Left colon (tissue), 2 donors: ENCODE results near the gene SLC20A1. TPM values are rescaled to one million over a fixed set of nuclear protein-coding genes. Genes with fewer than 3 reads are reported as not detected.
"Not testable (repeated sequence)": the region's sequence is repeated elsewhere in the genome, so short reads cannot be mapped to it uniquely, and the experiment has no call there.

ENCODE experiments used
- ATAC-seq: fragments of 200-7000 bp; cut with Tn5 transposase; one replicate; pipeline ENCODE4 v1.9.1; 2020; ENCODE audit warnings: mild to moderate bottlenecking, moderate library complexity
- DNase-seq, 2 donors: peaks; one replicate each; pipeline ENCODE4 v3.0.0-alpha.2; 2020
- intact Hi-C, 2 donors: fragments of 100-400 bp; cut with DNase I in 1 of 2; cut with micrococcal nuclease in 1 of 2; formaldehyde crosslinking; loops; one replicate each; pipeline versions ENCODE4 v1.11.2 to v1.14.0; 2022; cut with DNase I, micrococcal nuclease
- total RNA-seq, 2 donors: library from RNA; stranded (reverse); fragmentation: NEBNext Ultra II Directional; extraction: Animal tissue kit (Norgen Biotek cat#: 25700); gene quantifications; one replicate each; pipeline ENCODE4 v1.2.1, GENCODE V29; 2021
- donor health status: DM: no; HTN: no; CAD: no.
- donor health status: DM: yes; HTN: yes; CAD: no.

SLC20A1 gene
- total RNA-seq, 2 donors from 2014 or later: 61.6 to 128 TPM

DNA sequence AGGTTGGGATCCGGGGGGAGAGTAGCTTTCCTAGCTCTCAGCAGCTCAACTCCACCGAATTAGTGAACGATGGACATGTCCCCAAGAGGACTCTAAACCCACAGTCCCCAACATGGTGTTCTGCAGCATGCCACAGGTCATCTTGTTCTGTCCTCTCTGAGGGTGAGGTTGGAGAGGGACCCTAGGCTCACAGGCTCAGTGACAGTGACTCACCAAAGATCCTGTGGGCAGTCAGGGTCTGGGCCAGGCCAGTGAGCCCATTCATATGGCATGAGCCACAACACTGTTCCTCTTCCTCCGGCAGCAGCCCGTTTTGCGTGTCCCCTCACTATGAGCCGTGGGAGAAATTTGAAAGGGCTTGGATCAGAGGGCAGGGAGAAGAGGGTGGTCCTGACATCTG, 2.8 kb upstream of the SLC20A1 start:
- ATAC-seq: no peak
- intact Hi-C loops: no loop called here

DNA sequence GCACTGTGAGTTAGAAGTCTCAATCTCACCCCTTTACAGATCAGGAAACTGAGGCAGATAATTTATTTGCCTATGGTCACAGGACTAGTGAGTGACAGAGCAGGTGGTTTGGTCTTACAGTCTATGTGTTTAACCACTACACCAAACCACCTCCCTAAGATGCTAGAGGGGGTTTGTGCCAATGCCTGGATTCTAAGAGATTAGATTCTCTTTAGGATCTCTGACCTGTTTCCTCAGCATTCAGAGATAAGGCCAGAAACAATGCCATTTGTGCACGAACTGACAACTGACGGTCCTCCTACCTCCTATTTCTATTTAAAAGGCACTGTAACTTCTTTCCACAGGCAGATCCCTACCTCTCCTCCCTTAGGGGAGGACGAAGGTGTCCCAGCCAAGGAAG, 2.3 kb upstream of the SLC20A1 start:
- intact Hi-C loops: no loop called here
- ATAC-seq (no peak), DNase-seq (no peak)

More for the DNA sequence above, 2.8 kb upstream of the SLC20A1 start:
- DNase-seq: no peak

DNA sequence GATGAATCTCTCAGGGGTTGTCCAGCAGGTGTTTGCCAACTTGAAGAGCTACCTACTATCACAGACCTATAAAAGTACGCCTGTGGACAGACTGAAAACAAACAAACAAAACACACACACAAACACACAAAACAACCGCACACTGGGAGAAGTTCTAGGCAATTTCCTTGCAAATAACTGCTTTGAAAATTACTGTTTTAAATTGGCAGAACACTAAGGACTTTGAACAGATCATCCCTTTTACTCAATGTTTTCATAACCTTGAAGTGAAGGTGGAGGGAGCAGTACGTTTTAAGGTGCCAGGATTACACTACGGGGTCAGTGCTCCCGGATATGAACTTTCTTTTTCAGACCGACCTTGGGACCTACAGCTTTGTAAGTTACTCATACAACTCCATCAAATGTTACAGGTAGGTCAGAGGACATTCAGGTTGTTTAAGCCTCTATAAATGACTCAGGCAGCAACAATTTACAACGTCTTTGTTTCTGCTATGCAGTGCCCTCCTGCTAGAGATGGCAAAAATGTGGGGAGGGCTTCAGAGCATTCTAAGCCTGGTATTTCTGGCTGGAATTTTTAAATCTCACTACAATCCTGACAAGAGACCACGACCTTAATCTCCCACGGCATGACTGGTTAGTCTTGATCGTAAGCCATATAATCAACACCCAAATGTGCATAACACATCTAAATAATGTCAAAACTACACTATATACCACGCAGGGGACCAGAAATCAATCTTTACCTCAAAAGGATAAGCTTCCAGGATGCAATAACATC, 1.4 kb upstream of the SLC20A1 start:
- DNase-seq (peak; percentile 34 to 73), ATAC-seq (peak; percentile 62)
- intact Hi-C loops: no loop called here

DNA sequence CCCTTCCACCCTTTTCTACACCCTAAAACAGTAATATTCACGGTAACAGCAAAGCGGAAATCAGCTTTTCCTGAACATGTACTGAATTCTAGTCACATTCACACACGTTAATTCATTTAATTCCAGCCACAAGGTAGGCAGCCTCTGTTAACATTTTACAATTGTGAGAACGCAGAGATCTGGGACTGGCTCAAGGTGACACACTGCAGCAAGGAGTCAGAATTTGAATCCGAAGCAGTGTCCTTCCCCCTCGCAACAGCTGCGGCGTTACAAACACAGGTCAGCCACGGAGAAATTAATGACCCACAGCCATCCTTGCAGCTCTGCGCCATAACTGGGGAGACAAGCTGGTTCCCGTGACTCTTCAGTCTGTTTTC, 818 bp upstream of the SLC20A1 start:
- intact Hi-C loops: no loop called here
- DNase-seq: no peak
- no peak for ATAC-seq

DNA sequence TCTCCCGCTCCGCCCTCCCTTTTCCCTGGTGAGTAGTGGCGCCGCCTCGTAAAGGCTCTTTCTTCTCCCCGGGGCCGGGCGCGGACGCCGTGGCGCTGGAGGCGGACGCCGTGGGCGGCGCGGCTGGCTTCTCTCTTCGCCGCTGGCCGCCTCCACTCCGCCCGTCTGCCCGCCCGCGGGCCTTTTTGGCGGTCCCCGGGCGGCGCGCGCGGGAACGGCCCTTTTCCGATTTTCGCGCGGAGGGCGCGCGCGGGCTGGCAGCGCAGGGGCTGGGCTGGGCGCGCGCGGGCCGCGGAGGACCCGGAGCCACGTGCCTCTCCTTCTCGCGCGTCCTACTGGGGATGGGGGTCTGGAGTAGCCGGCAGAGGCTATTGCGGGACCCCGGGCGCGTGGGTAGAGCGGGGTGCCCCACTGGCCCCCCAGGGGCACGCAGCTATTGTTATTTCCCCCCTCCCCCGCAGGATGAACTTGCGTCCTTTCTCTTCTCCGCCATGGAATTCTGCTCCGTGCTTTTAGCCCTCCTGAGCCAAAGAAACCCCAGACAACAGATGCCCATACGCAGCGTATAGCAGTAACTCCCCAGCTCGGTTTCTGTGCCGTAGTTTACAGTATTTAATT, 472 bp downstream of the SLC20A1 start:
- no peak for DNase-seq
- intact Hi-C loops: no loop called here
- ATAC-seq: peak; percentile 21

DNA sequence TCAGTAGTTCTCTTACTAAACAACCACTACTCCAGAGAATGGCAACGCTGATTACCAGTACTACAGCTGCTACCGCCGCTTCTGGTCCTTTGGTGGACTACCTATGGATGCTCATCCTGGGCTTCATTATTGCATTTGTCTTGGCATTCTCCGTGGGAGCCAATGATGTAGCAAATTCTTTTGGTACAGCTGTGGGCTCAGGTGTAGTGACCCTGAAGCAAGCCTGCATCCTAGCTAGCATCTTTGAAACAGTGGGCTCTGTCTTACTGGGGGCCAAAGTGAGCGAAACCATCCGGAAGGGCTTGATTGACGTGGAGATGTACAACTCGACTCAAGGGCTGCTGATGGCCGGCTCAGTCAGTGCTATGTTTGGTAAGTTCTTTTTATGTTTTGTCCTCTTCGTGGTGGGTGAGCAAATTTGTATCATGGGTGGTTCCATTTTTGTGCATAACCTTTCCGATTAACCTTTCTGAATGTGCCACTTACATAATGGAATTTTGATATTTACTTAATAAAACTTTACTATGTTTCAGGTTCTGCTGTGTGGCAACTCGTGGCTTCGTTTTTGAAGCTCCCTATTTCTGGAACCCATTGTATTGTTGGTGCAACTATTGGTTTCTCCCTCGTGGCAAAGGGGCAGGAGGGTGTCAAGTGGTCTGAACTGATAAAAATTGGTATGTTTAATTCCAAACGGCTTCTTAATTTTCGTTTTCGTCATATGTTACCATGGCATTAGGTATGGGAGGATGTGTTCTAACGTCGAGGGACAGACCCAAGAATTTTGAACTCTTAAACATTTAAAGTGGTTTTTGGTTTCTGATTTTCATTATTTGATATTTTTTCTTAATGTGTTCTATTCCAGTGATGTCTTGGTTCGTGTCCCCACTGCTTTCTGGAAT, 1.3 kb downstream of the SLC20A1 start:
- intact Hi-C loops: no loop called here
- DNase-seq (no peak), ATAC-seq (no peak)

DNA sequence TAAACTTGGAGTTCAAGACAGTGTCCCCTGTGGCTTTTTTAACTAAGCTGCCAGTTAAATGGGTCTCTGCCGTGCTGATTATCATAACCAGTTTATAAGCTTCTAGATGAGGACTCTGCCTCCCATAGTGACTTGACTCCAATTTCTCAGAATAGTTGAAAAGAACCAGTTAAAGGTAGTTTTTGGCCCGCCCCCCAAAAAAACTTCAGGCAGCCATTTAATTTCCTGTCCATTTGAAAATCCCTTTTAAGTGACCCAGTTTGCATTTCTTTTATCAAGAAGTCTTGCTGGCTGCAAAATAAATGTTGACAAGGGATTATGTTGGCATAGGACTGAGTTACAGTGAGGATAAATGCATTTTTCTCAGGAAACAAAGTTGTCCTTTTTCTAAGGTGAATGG, 2.3 kb downstream of the SLC20A1 start:
- ATAC-seq (no peak), DNase-seq (no peak)
- intact Hi-C loops: no loop called here

DNA sequence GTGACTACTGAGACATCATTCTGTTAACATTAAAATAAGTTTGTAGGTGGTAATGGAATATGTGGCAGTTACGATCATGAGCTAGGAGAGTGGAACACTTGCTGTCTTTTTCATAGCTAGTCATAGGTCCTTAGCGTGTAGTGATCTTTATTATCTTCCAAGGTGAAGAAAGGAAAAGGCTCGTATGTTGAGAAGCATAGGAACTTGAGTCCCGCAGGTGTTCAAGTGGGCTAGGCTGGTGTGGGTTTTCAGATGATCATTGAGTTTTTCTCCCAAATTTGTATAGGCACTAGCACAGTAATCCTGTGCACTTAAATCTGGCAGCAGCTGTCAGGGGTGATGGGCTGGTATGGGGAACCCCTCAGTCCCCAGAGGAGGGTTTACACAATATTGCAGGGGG, 10.9 kb downstream of the SLC20A1 start:
- intact Hi-C loops: no loop called here
- ATAC-seq (no peak), DNase-seq (no peak)

DNA sequence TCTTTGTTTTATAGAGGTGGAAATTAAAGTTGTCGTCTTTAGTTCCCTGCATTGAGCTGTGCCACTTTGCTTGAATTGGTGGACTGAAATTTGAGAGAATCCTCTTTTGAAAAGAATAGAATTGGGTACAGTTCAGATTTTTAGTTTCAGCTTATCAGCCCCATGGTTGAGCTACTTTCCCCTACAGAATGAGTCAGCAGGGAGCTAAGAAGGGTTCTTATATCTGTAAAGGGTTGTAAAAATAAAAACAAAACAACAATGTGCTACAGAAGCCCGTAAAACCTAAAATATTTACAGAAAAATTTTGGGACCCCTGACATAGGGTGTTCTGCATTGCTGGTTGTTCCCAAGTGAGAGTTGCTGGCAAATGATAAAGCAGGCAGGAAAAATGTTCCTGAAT, 12.6 kb downstream of the SLC20A1 start:
- intact Hi-C loops: no loop called here
- DNase-seq (no peak), ATAC-seq (no peak)

DNA sequence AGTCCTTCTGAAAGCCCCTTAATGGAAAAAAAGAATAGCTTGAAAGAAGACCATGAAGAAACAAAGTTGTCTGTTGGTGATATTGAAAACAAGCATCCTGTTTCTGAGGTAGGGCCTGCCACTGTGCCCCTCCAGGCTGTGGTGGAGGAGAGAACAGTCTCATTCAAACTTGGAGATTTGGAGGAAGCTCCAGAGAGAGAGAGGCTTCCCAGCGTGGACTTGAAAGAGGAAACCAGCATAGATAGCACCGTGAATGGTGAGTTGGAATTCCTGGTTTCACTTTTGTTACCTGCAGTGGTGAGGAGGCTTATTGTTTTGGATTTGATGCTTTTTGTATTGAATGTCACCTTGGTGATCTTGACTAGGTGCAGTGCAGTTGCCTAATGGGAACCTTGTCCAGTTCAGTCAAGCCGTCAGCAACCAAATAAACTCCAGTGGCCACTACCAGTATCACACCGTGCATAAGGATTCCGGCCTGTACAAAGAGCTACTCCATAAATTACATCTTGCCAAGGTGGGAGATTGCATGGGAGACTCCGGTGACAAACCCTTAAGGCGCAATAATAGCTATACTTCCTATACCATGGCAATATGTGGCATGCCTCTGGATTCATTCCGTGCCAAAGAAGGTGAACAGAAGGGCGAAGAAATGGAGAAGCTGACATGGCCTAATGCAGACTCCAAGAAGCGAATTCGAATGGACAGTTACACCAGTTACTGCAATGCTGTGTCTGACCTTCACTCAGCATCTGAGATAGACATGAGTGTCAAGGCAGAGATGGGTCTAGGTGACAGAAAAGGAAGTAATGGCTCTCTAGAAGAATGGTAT, 13.3 kb downstream of the SLC20A1 start:
- DNase-seq (no peak), ATAC-seq (peak; percentile 16)
- intact Hi-C loops: no loop called here

DNA sequence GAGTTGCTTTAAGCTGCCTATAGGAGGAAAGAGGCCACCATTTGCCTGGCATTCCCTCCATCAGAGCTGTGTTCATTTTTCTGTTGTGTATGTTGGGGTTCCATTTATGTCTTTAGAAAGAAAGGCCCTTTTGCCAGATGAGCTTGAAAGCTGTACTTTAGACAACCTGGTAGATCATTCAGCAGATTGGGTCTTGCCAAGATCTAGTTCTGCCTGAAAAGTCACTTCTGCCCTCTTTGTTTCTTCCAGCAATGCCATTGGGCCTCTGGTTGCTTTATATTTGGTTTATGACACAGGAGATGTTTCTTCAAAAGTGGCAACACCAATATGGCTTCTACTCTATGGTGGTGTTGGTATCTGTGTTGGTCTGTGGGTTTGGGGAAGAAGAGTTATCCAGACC, 14.4 kb downstream of the SLC20A1 start:
- intact Hi-C loops: no loop called here
- ATAC-seq (no peak), DNase-seq (no peak)

DNA sequence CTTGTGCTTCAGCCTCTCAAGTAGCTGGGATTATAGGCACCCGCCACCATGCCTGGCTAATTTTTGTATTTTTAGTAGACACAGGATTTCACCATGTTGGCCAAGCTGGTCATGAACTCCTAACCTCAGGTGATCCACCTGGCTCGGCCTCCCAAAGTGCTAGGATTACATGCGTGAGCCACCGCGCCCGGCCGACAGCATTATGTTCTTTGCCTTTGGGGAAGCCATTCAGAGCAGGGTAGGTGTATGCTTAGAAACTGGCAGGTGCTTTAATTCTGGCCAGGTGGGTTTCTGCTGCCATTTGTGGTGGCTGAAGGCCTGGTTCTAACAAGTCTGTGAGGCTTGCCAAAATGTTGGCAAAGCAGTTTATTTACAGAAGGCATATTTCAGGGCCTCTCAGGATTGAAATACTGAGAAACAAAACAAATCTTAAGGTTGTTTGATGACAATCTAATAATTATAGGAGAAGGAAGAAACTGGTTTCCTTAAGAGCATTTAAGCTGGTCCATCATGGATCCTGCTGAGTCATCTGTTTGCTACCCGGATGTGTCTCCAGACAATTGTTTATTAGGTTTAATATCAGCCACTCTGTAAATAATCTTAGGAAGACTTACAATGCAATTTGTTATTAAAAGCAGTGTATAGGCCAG, 16.0 kb downstream of the SLC20A1 start:
- intact Hi-C loops: no loop called here
- ATAC-seq: no peak
- no peak for DNase-seq

DNA sequence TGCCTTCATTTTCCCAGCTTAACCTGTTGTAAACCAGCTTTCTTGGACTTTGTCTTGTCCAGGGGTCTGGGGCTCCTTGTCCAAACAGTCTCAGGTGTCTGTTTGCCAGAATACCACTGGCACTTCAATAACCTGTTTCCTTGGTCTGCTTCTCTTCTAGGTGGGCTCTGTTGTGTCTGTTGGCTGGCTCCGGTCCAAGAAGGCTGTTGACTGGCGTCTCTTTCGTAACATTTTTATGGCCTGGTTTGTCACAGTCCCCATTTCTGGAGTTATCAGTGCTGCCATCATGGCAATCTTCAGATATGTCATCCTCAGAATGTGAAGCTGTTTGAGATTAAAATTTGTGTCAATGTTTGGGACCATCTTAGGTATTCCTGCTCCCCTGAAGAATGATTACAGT, 17.0 kb downstream of the SLC20A1 start:
- intact Hi-C loops: no loop called here
- DNase-seq (no peak), ATAC-seq (no peak)

DNA sequence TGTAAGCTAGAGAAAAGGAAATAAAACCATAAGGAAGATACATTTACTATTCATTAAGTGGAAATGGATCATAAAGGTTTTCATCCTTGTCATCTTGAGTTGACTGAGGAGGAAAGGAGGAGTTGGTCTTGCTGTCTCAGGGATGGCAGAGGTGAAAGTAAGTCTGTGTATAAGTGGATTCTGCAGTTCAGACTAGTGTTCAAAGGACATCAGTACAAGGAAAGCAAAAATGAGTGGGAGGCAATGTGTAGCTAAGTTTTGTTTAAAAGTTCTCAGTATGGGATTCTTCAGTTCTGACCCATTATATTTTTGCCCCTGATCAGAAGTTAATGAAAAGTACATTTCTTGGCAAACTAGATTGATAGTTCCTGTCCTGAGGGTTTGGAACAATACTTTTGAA, 18.9 kb downstream of the SLC20A1 start:
- ATAC-seq (no peak), DNase-seq (no peak)
- intact Hi-C loops: no loop called here

DNA sequence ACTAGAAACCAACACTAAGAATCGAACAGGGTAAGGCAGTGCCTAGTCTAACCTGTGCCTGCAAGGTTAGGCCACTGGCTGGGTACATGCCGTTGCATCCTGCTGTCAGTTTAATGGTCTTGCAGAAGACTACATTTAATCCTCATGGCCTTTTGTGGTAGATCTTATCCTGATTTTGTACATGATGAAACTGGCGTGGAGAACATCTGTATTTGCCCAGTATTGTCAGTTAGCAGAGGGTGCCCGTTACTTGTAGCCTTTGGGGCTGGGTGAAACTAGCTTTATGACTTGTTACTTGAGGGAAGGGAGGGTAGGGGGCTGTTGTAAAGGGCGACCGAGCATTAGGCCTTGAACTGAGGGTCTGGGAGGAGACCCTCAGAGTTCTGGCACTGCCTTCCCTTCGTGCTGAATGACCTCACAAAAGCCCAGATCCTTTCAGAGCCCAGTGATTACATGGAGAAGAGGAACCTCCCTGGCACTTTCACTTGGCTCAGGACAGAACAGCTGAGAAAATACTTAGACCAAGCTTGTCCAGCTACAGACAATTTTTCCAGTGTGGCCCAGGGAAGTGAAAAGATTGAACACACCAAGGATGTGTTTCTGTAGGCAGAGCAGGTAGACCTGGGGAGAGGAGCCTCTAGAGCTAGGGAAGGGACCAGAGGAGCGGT, 19.5 kb downstream of the SLC20A1 start:
- peak; percentile 11 for ATAC-seq
- DNase-seq: no peak
- intact Hi-C loops: no loop called here

DNA sequence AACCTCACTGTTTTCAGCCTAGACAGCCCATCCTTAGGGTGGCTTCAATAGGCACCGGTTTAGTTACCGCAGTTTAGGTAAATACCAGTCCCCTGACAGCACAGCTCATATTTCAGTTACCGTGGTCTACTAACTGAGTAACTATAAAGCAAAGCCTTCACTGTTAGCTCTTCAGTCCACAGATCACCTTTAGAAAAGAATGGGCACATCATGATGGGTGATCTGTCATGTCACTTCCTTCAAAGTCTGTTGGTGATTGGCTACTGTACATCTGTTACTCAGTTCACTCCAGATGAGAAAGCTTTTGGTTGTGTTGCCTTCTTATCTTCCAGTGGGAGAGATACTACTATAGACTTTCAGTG, 21.0 kb downstream of the SLC20A1 start:
- DNase-seq: no peak
- intact Hi-C loops: no loop called here
- ATAC-seq: no peak

DNA sequence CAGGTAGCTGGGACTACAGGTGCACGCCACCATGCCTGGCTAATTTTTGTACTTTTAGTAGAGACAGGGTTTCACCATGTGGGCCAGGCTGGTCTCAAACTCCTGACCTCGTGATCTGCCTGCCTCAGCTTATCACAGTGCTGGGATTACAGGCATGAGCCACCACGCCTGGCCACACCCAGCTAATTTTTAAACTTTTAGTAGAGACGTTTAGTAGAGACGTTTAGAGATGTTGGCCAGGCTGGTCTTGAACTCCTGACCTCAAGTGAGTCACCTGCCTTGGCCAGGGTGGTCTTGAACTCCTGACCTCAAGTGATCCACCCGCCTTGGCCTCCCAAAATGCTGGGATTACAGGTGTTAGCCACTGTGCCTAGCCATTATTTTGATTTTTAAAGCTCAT, 21.8 kb downstream of the SLC20A1 start:
- ATAC-seq, intact Hi-C loops, DNase-seq: not testable (repeated sequence)

DNA sequence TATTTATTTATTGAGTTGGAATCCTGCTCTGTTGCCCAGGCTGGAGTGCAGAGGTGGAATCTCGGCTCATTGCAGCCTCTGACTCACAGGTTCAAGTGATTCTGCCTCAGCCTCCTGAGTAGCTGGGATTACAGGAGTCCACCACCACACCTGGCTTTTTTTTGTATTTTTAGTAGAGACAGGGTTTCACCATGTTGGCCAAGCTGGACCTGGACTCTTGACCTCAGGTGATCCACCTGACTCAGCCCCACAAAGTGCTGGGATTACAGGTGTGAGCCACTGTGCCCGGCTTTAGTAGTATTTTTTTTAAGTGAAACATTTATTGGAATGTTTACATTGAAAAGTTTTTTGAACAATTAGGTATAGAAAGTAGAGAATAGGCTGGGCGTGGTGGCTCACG, 23.9 kb downstream of the SLC20A1 start:
- intact Hi-C loops: no loop called here
- ATAC-seq (peak; percentile 61), DNase-seq (no peak)
